ENCODE measurements around the gene NUDT16L1.

NUDT16L1 gene

GRCh38 chr16:4664538-4665418 is 28.6 kb upstream of the NUDT16L1 start:
- DNase-seq (ENCODE audit: low read depth), result no peak

GRCh38 chr16:4666537-4667202 is 26.7 kb upstream of the NUDT16L1 start:
- no peak for DNase-seq (ENCODE audit: low read depth)

GRCh38 chr16:4667203-4667963 is 26.0 kb upstream of the NUDT16L1 start:
- DNase-seq (ENCODE audit: low read depth), result no peak

GRCh38 chr16:4668313-4668960 is 24.9 kb upstream of the NUDT16L1 start:
- no peak for DNase-seq (ENCODE audit: low read depth)

- DNase-seq (ENCODE audit: low read depth), result no peak
Observed at GRCh38 chr16:4673387-4674046, 19.8 kb upstream of the NUDT16L1 start.

GRCh38 chr16:4674926-4675530 is 18.3 kb upstream of the NUDT16L1 start:
- DNase-seq (ENCODE audit: low read depth), result no peak

- DNase-seq (ENCODE audit: low read depth), result no peak
Observed at GRCh38 chr16:4675864-4676786, 17.2 kb upstream of the NUDT16L1 start.

GRCh38 chr16:4676831-4677230 is 16.5 kb upstream of the NUDT16L1 start:
- no peak for DNase-seq (ENCODE audit: low read depth)

- no peak for DNase-seq (ENCODE audit: low read depth)
Observed at GRCh38 chr16:4677390-4677789, 16.0 kb upstream of the NUDT16L1 start.

GRCh38 chr16:4677994-4678393 is 15.4 kb upstream of the NUDT16L1 start:
- DNase-seq (ENCODE audit: low read depth), result no peak

- no peak for DNase-seq (ENCODE audit: low read depth)
Observed at GRCh38 chr16:4678596-4678995, 14.8 kb upstream of the NUDT16L1 start.

- no peak for DNase-seq (ENCODE audit: low read depth)
Observed at GRCh38 chr16:4679156-4679849, 14.1 kb upstream of the NUDT16L1 start.

- no peak for DNase-seq (ENCODE audit: low read depth)
Observed at GRCh38 chr16:4679850-4680636, 13.3 kb upstream of the NUDT16L1 start.

- no peak for DNase-seq (ENCODE audit: low read depth)
Observed at GRCh38 chr16:4680673-4681470, 12.5 kb upstream of the NUDT16L1 start.

GRCh38 chr16:4681471-4682083 is 11.8 kb upstream of the NUDT16L1 start:
- no peak for DNase-seq (ENCODE audit: low read depth)

GRCh38 chr16:4682084-4682591 is 11.2 kb upstream of the NUDT16L1 start:
- DNase-seq (ENCODE audit: low read depth), result no peak

GRCh38 chr16:4682616-4683254 is 10.6 kb upstream of the NUDT16L1 start:
- DNase-seq (ENCODE audit: low read depth), result no peak
